ENCODE measurements around the gene SSR4. TPM values are rescaled to one million over a fixed set of nuclear protein-coding genes. Genes with fewer than 3 reads are reported as not detected.

The SSR4 gene
- total and polyA plus RNA-seq, 2 donors (not counting 1 experiment from before 2014, with no cell fraction given), result 141 to 144 TPM

DNA sequence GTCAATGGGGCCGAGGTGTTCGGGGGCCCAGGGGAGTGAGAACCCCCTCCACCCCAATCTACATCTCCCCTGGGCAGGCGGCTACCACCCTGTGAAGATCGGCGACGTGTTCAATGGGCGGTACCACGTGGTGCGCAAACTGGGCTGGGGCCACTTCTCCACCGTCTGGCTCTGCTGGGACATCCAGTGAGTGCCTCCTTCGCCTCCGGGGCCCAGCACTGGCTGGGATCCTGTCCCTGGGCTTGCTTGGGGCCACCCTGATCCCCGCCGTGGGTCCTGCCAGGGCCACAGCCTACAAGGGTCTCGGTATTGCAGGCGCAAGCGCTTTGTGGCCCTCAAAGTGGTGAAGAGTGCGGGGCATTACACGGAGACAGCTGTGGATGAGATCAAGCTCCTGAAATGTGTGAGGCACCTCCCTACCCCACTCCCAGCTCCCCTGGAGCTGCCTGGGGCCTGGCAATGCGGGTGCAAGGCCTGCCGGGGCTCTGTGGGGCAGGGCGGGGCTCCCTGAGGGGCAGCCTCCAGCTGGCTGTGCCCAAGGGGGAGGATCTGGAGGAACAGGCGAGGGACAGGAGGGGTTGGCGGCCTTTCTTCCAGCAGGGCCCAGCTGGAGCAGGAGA is 12.9 kb upstream of the SSR4 start:
- H3K27ac ChIP-seq (ENCODE audit: insufficient read depth, low read length), result no peak overlapping the region
- no peaks in the 10 kb centered on the region for H4K20me1 ChIP-seq (ENCODE audit: control insufficient read depth, extremely low read depth, insufficient read depth, low read length)
- H3K79me2 ChIP-seq (ENCODE audit: control insufficient read depth, insufficient read depth, low read length), result no peaks in the 10 kb centered on the region
- H3K4me2 ChIP-seq (ENCODE audit: extremely low read depth, insufficient read depth, low read length), result no peak overlapping the region
- DNase-seq (ENCODE audit: low read depth in 2 of 2), result no peak
- H3K9ac ChIP-seq (ENCODE audit: insufficient read depth, low read length), result no peak overlapping the region
- no peaks in the 10 kb centered on the region for H3K4me1 ChIP-seq (ENCODE audit: control insufficient read depth, extremely low read depth, insufficient read depth, low read length)
- H3K36me3 ChIP-seq (ENCODE audit: control insufficient read depth, insufficient read depth, low read length), result peaks cover 2% of the 10 kb centered on the region
- H3K9me3 ChIP-seq (ENCODE audit: control insufficient read depth, insufficient read depth, low read depth, low read length), result no peaks in the 10 kb centered on the region
- TF ChIP-seq, protein P1, sequence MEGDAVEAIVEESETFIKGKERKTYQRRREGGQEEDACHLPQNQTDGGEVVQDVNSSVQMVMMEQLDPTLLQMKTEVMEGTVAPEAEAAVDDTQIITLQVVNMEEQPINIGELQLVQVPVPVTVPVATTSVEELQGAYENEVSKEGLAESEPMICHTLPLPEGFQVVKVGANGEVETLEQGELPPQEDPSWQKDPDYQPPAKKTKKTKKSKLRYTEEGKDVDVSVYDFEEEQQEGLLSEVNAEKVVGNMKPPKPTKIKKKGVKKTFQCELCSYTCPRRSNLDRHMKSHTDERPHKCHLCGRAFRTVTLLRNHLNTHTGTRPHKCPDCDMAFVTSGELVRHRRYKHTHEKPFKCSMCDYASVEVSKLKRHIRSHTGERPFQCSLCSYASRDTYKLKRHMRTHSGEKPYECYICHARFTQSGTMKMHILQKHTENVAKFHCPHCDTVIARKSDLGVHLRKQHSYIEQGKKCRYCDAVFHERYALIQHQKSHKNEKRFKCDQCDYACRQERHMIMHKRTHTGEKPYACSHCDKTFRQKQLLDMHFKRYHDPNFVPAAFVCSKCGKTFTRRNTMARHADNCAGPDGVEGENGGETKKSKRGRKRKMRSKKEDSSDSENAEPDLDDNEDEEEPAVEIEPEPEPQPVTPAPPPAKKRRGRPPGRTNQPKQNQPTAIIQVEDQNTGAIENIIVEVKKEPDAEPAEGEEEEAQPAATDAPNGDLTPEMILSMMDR (conservative IDR thresholded peaks at IDR 0.05 in 1 of 2, IDR thresholded peaks at IDR 0.05 in 1 of 2; ENCODE audit: low read depth in 1 of 2, low read length in 2 of 2), result no peak
- no peak for TF ChIP-seq EZH2 (IDR thresholded peaks at IDR 0.05; ENCODE audit: low read length, missing control alignments)
- no peaks in the 10 kb centered on the region for H3K27me3 ChIP-seq (ENCODE audit: control insufficient read depth, insufficient read depth, low read length)
- H2AFZ ChIP-seq (ENCODE audit: low read length), result no peak overlapping the region
- H3K4me3 ChIP-seq (replicated peaks in 1 of 4; ENCODE audit: control extremely low read depth in 1 of 4, insufficient read depth in 1 of 4, low read depth in 3 of 4, low read length in 4 of 4), result no peak overlapping the region

DNA sequence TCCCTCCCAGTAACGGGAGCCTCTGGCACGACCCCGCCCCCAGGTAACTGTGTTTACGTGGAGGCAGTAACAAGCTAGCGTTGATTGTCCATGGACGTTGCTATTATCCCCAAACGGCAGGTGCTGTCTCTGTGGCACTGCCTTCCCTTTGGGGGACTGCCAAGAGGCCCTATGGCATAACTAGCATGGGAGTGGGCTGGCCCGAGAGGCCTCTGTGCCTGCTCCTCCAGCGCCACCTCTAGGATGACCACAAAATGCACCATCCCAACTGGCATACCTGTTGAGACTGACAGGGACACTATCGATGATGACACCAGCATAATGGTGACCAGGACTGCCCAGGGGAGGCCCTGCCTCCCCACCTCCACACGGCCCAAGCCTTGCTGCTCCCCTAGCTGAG is 12.2 kb upstream of the SSR4 start:
- Histone ChIP-seq H3K9ac (ENCODE audit: insufficient read depth, low read length) (no peak overlapping the region), H3K4me3 (replicated peaks in 1 of 4; ENCODE audit: control extremely low read depth in 1 of 4, insufficient read depth in 1 of 4, low read depth in 3 of 4, low read length in 4 of 4) (no peak overlapping the region)
- TF ChIP-seq EZH2 (IDR thresholded peaks at IDR 0.05; ENCODE audit: low read length, missing control alignments), result no peak

DNA sequence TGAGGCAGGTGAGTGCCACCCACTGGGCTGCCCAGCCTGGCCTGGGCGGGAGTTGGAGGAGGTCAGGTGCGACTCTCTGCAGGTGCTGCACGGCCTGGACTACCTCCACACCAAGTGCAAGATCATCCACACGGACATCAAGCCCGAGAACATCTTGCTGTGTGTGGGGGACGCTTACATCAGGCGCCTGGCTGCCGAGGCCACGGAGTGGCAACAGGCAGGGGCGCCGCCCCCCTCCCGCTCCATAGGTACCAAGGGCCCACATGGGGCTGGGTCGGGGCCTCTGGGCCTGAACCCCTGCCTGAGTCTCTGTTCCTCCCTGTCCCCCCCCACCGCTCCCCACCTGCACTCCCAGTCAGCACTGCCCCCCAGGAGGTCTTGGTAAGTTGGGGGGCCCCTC is 11.6 kb upstream of the SSR4 start:
- Histone ChIP-seq H3K27ac (ENCODE audit: insufficient read depth, low read length) (no peak overlapping the region), H3K4me2 (ENCODE audit: extremely low read depth, insufficient read depth, low read length) (no peak overlapping the region), H3K9me3 (ENCODE audit: control insufficient read depth, insufficient read depth, low read depth, low read length) (no peaks in the 10 kb centered on the region), H3K9ac (ENCODE audit: insufficient read depth, low read length) (no peak overlapping the region), H3K4me3 (replicated peaks in 1 of 4; ENCODE audit: control extremely low read depth in 1 of 4, insufficient read depth in 1 of 4, low read depth in 3 of 4, low read length in 4 of 4) (no peak overlapping the region), H4K20me1 (ENCODE audit: control insufficient read depth, extremely low read depth, insufficient read depth, low read length) (no peaks in the 10 kb centered on the region), H3K27me3 (ENCODE audit: control insufficient read depth, insufficient read depth, low read length) (no peaks in the 10 kb centered on the region), H2AFZ (ENCODE audit: low read length) (no peak overlapping the region), H3K79me2 (ENCODE audit: control insufficient read depth, insufficient read depth, low read length) (no peaks in the 10 kb centered on the region), H3K4me1 (ENCODE audit: control insufficient read depth, extremely low read depth, insufficient read depth, low read length) (no peaks in the 10 kb centered on the region), H3K36me3 (ENCODE audit: control insufficient read depth, insufficient read depth, low read length) (peaks cover 6% of the 10 kb centered on the region)
- no peak for TF ChIP-seq EZH2 (IDR thresholded peaks at IDR 0.05; ENCODE audit: low read length, missing control alignments)
- DNase-seq (ENCODE audit: low read depth in 2 of 2), result no peak

More for the DNA sequence above, 12.2 kb upstream of the SSR4 start:
- DNase-seq (ENCODE audit: low read depth in 2 of 2), result no peak
- Histone ChIP-seq H3K36me3 (ENCODE audit: control insufficient read depth, insufficient read depth, low read length) (peaks cover 4% of the 10 kb centered on the region), H3K79me2 (ENCODE audit: control insufficient read depth, insufficient read depth, low read length) (no peaks in the 10 kb centered on the region), H4K20me1 (ENCODE audit: control insufficient read depth, extremely low read depth, insufficient read depth, low read length) (no peaks in the 10 kb centered on the region), H3K4me1 (ENCODE audit: control insufficient read depth, extremely low read depth, insufficient read depth, low read length) (no peaks in the 10 kb centered on the region), H3K9me3 (ENCODE audit: control insufficient read depth, insufficient read depth, low read depth, low read length) (no peaks in the 10 kb centered on the region), H3K27me3 (ENCODE audit: control insufficient read depth, insufficient read depth, low read length) (no peaks in the 10 kb centered on the region), H2AFZ (ENCODE audit: low read length) (no peak overlapping the region), H3K27ac (ENCODE audit: insufficient read depth, low read length) (no peak overlapping the region), H3K4me2 (ENCODE audit: extremely low read depth, insufficient read depth, low read length) (no peak overlapping the region)

DNA sequence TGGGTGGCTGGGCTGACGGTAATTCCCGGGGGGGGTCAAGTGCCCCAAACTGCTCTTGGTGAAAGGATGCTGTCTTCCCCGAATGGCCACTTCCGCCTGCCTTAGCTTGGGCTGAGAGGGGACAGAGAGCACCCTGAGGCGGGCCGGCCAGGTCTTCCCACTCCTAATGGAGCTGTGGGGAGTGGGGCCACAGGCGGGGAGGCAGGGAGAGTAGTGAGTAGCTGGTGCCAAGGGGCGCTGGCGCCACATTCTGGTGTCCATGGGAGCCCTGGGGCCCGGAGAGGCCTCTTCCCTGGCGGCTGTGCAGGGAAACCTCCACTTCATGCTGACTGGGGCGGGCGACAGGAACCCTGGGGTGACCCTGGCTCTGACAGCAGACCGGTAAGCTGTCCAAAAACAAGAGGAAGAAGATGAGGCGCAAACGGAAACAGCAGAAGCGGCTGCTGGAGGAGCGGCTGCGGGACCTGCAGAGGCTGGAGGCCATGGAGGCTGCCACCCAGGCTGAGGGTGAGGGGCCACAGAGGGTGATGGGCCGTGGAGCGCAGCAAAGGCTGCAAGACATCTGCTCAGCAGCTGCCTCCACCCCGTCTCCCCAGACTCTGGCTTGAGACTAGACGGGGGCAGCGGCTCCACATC is 11.0 kb upstream of the SSR4 start:
- no peak overlapping the region for H2AFZ ChIP-seq (ENCODE audit: low read length)
- H3K36me3 ChIP-seq (ENCODE audit: control insufficient read depth, insufficient read depth, low read length), result peaks cover 6% of the 10 kb centered on the region
- no peaks in the 10 kb centered on the region for H3K79me2 ChIP-seq (ENCODE audit: control insufficient read depth, insufficient read depth, low read length)
- no peaks in the 10 kb centered on the region for H3K9me3 ChIP-seq (ENCODE audit: control insufficient read depth, insufficient read depth, low read depth, low read length)
- no peak overlapping the region for H3K4me3 ChIP-seq (replicated peaks in 1 of 4; ENCODE audit: control extremely low read depth in 1 of 4, insufficient read depth in 1 of 4, low read depth in 3 of 4, low read length in 4 of 4)
- no peak overlapping the region for H3K9ac ChIP-seq (ENCODE audit: insufficient read depth, low read length)
- no peaks in the 10 kb centered on the region for H3K27me3 ChIP-seq (ENCODE audit: control insufficient read depth, insufficient read depth, low read length)
- no peak overlapping the region for H3K4me2 ChIP-seq (ENCODE audit: extremely low read depth, insufficient read depth, low read length)
- no peak for DNase-seq (ENCODE audit: low read depth in 2 of 2)
- no peak for TF ChIP-seq EZH2 (IDR thresholded peaks at IDR 0.05; ENCODE audit: low read length, missing control alignments)
- TF ChIP-seq, protein P1 (conservative IDR thresholded peaks at IDR 0.05 in 1 of 2, IDR thresholded peaks at IDR 0.05 in 1 of 2; ENCODE audit: low read depth in 1 of 2, low read length in 2 of 2), result no peak
- no peaks in the 10 kb centered on the region for H3K4me1 ChIP-seq (ENCODE audit: control insufficient read depth, extremely low read depth, insufficient read depth, low read length)
- no peak overlapping the region for H3K27ac ChIP-seq (ENCODE audit: insufficient read depth, low read length)
- no peaks in the 10 kb centered on the region for H4K20me1 ChIP-seq (ENCODE audit: control insufficient read depth, extremely low read depth, insufficient read depth, low read length)

Measured in fibroblast of lung (primary cell).